ENCODE measurements around the gene DCST1. TPM values are rescaled to one million over a fixed set of nuclear protein-coding genes. Genes with fewer than 3 reads are reported as not detected.

The DCST1 gene
- total RNA-seq, 1 donor from 2014 or later: not detected

- DNase-seq (ENCODE audit: low spot score): no peak
Measured at GRCh38 chr1:155030899-155031298, 2.7 kb upstream of the DCST1 start.

GRCh38 chr1:155032886-155033285 lies 738 bp upstream of the DCST1 start:
- no peak for DNase-seq (ENCODE audit: low spot score)

- no peak for DNase-seq (ENCODE audit: low spot score)
Measured at GRCh38 chr1:155034318-155035208, 939 bp downstream of the DCST1 start.

- no peak for DNase-seq (ENCODE audit: low spot score)
Measured at GRCh38 chr1:155035936-155036335, 2.3 kb downstream of the DCST1 start.

GRCh38 chr1:155037043-155037442 lies 3.4 kb downstream of the DCST1 start:
- no peak for DNase-seq (ENCODE audit: low spot score)

- no peak for DNase-seq (ENCODE audit: low spot score)
Measured at GRCh38 chr1:155037851-155038441, 4.3 kb downstream of the DCST1 start.

GRCh38 chr1:155038602-155039307 lies 5.1 kb downstream of the DCST1 start:
- DNase-seq (ENCODE audit: low spot score): no peak

- DNase-seq (ENCODE audit: low spot score): no peak
Measured at GRCh38 chr1:155039308-155039669, 5.7 kb downstream of the DCST1 start.

GRCh38 chr1:155040358-155041093 lies 6.9 kb downstream of the DCST1 start:
- DNase-seq (ENCODE audit: low spot score): no peak

- no peak for DNase-seq (ENCODE audit: low spot score)
Measured at GRCh38 chr1:155042789-155043188, 9.2 kb downstream of the DCST1 start.

GRCh38 chr1:155043301-155043702 lies 9.7 kb downstream of the DCST1 start:
- no peak for DNase-seq (ENCODE audit: low spot score)

GRCh38 chr1:155043793-155044192 lies 10.2 kb downstream of the DCST1 start:
- no peak for DNase-seq (ENCODE audit: low spot score)

GRCh38 chr1:155044365-155044764 lies 10.7 kb downstream of the DCST1 start:
- DNase-seq (ENCODE audit: low spot score): no peak

GRCh38 chr1:155044812-155045657 lies 11.4 kb downstream of the DCST1 start:
- DNase-seq (ENCODE audit: low spot score): no peak

- no peak for DNase-seq (ENCODE audit: low spot score)
Measured at GRCh38 chr1:155048449-155049334, 15.1 kb downstream of the DCST1 start.

GRCh38 chr1:155049651-155050559 lies 16.3 kb downstream of the DCST1 start:
- DNase-seq (ENCODE audit: low spot score): no peak

GRCh38 chr1:155050560-155051341 lies 17.1 kb downstream of the DCST1 start, which contains the start of gene ADAM15:
Gene ADAM15, plus strand, starts transcription at chr1:155051316. Its CDS starts 71 bp downstream, at chr1:155051387.
- peak; percentile 97 for DNase-seq (ENCODE audit: low spot score)
